Measurements from ENCODE around the gene SPDYE17. TPM values are rescaled to one million over a fixed set of nuclear protein-coding genes. Genes with fewer than 3 reads are reported as not detected.
"Not testable (repeated sequence)": the region's sequence is repeated elsewhere in the genome, so short reads cannot be mapped to it uniquely, and the experiment has no call there.

Gene SPDYE17
- total and polyA plus RNA-seq, 2 of the 8 experiments (the other 6 are each of a cell fraction or from before 2014, with no cell fraction given), result not detected

DNA sequence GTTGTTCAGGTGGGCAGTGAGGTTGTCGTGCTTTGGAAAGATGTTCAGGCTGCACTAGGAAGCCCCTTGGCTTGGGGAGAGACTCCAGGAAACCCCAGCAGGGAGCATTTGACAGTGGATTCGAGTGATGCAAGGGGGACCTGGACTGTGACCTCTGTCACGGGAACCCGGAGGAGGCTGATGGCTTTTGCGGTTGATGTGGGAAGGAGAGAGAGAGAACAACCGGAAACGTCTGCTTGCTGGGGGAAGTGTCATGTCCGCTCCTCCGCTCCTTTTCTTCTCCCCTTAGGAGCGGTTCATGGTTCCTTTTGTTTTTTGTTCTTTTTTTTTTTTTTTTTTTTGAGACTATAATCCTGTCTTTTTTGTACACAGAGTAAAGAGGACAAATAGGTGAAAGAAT lies 5.8 kb downstream of the SPDYE17 start:
- H2BK5ac ChIP-seq (ENCODE audit: low read depth, low read length); H4K8ac ChIP-seq (ENCODE audit: extremely low read depth, insufficient read depth, low read length); H4K91ac ChIP-seq (replicated peaks; ENCODE audit: insufficient read length, low read length); FAIRE-seq; H3K27me3 ChIP-seq (replicated peaks in 1 of 4; ENCODE audit: control insufficient read depth in 3 of 4, extremely low read depth in 1 of 4, insufficient read depth in 3 of 4, low read length in 3 of 4); H3K36me3 ChIP-seq (ENCODE audit: control insufficient read depth in 2 of 4, insufficient read depth in 4 of 4, low read length in 3 of 4); H3K18ac ChIP-seq (ENCODE audit: extremely low read depth, low read length); H2BK120ac ChIP-seq (replicated peaks; ENCODE audit: low read depth, low read length); H3K79me2 ChIP-seq (ENCODE audit: control insufficient read depth in 1 of 2, insufficient read depth in 2 of 2, low read length in 2 of 2); H3K4me3 ChIP-seq (ENCODE audit: extremely low read depth in 1 of 4, insufficient read depth in 2 of 4, low read depth in 3 of 4, low read length in 4 of 4); POLR2A ChIA-PET (ENCODE audit: partially characterized antibody); DNase-seq (ENCODE audit: low read depth in 1 of 2, low spot score in 2 of 2); H3K4me1 ChIP-seq (replicated peaks in 1 of 4; ENCODE audit: control insufficient read depth in 3 of 4, insufficient read depth in 4 of 4, low read length in 3 of 4); H3K14ac ChIP-seq (ENCODE audit: insufficient read length); H3K9me3 ChIP-seq (ENCODE audit: insufficient read depth in 2 of 2, low read depth in 1 of 2, low read length in 1 of 2); H3K79me1 ChIP-seq (ENCODE audit: low read depth, low read length); H2BK15ac ChIP-seq (ENCODE audit: low read length); H3K4ac ChIP-seq (replicated peaks; ENCODE audit: insufficient read length, low read depth, low read length); H3K56ac ChIP-seq (replicated peaks; ENCODE audit: insufficient read length, low read depth, low read length); H2AK5ac ChIP-seq (ENCODE audit: low read depth, low read length); H4K5ac ChIP-seq (ENCODE audit: insufficient read length, low read depth, low read length); H3K9ac ChIP-seq (replicated peaks in 1 of 4; ENCODE audit: extremely low read depth in 1 of 4, low read depth in 3 of 4, low read length in 3 of 4); H2AFZ ChIP-seq (ENCODE audit: low read length); CTCF ChIA-PET (ENCODE audit: partially characterized antibody); H2BK20ac ChIP-seq (ENCODE audit: low read length); H4K20me1 ChIP-seq (replicated peaks in 1 of 2; ENCODE audit: control insufficient read depth in 1 of 2, insufficient read depth in 2 of 2, low read length in 2 of 2); H3K23me2 ChIP-seq (ENCODE audit: low read depth, low read length); H3K23ac ChIP-seq (ENCODE audit: insufficient read length); H3K27ac ChIP-seq (ENCODE audit: low read depth, low read length); H2BK12ac ChIP-seq (ENCODE audit: low read depth, low read length); H3K4me2 ChIP-seq (ENCODE audit: insufficient read depth in 1 of 2, low read depth in 2 of 2, low read length in 2 of 2): not testable (repeated sequence)
- no CpG with 5 or more reads among the region's 10 CpGs for WGBS, 2 experiments (ENCODE audit: extremely low coverage in 1 of 2, insufficient coverage in 1 of 2, insufficient read length in 1 of 2, insufficient replicate concordance in 2 of 2, low coverage in 1 of 2, low lambda C conversion rate in 2 of 2, missing lambda C conversion rate in 1 of 2)

Data from H1 (cell line).